Adrenal gland (tissue), 5 donors: ENCODE data around the gene CHMP4A.

ENCODE experiments used
- CTCF ChIP-seq, 6 experiments: fragments of 450-650 bp in 4 of 6; fragments of 200-600 bp in 2 of 6; sonication (generic) in 1 of 6; IDR thresholded peaks; 1 replicate in 5 of 6; 2 replicates in 1 of 6; pipeline versions ENCODE4 v1.5.1 to v1.8.0; 2016 to 2021; ENCODE audit warnings: antibody characterized with exemption in 6 of 6, mild to moderate bottlenecking in 2 of 6, moderate library complexity in 1 of 6
- POLR2A ChIP-seq, 2 donors: fragments of 450-650 bp; IDR thresholded peaks; one replicate each; pipeline ENCODE4 v1.6.1; 2017; ENCODE audit warnings: antibody characterized with exemption in 2 of 2, mild to moderate bottlenecking in 2 of 2, moderate library complexity in 1 of 2
- donor health status: DM: no; HTN: no; CAD: no.

DNA sequence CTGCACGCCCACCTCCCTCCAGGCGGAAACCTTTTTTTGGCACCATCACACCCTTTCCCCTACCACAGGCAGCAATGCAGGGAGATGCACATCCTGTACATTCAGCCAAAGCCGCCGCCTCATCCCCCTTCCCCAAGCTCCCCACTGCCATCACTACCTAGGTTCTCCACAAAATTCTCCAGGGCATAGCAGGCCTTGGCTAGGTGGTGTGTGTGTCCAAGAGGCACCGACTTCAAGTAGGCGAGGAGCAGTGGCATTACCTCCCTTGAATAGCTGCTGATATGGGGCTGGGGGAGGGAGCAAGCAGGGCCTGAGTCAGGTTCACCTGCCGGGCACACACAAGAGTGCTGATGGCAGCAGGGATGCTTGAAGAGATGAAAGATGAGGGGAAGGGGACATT, 28.3 kb downstream of the CHMP4A start:
- TF ChIP-seq CTCF (IDR thresholded peaks at IDR 0.05) (no peak), POLR2A (IDR thresholded peaks at IDR 0.05) (no peak)
